ENCODE results near the gene IQGAP1. TPM values are rescaled to one million over a fixed set of nuclear protein-coding genes. Genes with fewer than 3 reads are reported as not detected.
A peak's percentile ranks its signal among the peaks of the same experiment; 100 is the strongest.
"Not testable (repeated sequence)": the region's sequence is repeated elsewhere in the genome, so short reads cannot be mapped to it uniquely, and the experiment has no call there.

The IQGAP1 gene
- total and polyA plus RNA-seq, 11 donors, result 18.9 to 115 (median 36.1) TPM

DNA sequence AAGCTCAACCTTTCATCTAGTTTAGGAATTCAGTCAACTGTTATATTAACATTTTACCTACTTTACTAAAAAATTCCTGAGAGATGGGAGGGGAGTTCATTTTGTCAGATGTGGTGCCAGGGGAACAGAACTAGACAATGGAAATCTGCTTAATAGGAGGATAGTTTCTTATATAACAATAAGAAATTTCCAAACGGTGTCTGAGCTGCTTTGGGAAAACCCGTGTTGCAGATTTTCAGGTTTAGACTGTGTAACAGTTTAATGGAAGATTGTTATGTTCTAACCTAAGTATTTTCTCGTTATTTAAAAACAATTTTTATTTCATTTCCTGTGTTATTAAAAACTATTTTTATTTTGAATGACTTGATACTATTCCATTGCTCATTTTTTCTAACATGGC is 19.3 kb downstream of the IQGAP1 start:
- DNase-seq (no peak), ATAC-seq (no peak)
- H3K27me3 ChIP-seq, result no peaks in the 10 kb centered on the region
- TF ChIP-seq CTCF (IDR thresholded peaks at IDR 0.05), result no peak
- no peak for TF ChIP-seq POLR2A (IDR thresholded peaks at IDR 0.05)
- 38 to 56% (median 45%) methylated on average over 3 of the region's 3 CpGs for WGBS, 4 donors
- H3K27ac ChIP-seq, result peak overlapping the region in 5 of 12 donors; percentile 11 to 87 (median 31)
- H3K9me3 ChIP-seq, result no peaks in the 10 kb centered on the region
- intact Hi-C loops (cut with DNase I), result no loop called here
- H3K4me1 ChIP-seq, result peaks cover 8 to 87% (median 56%) of the 10 kb centered on the region in 12 donors
- peaks cover 0 to 9% (median 0%) of the 10 kb centered on the region in 9 donors for H3K36me3 ChIP-seq
- no peak overlapping the region for H3K4me3 ChIP-seq

GRCh38 chr15:90407871-90408317 is 19.9 kb downstream of the IQGAP1 start:
- ATAC-seq, result peak in 2 of 4 donors; percentile 6 to 50

DNA sequence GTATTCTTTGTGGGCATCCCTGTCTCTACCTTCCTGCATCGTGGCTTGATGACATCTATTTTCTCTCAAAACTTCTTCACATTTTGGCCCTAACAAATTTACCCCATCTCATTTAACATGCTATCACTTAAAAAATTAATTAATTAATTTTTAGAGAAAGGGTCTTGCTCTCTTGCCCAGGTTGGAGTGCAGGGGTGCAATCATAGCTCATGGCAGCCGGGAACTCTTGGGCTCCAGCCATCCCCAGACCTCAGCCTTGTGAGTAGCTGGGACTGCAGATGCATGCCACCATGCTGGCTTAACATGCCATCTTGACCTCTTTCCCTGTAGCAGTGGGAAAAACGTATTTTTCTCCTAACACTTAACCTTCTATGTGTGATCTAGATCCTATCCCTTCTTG is 20.6 kb downstream of the IQGAP1 start:
- no peaks in the 10 kb centered on the region for H3K9me3 ChIP-seq
- 82 to 96% (median 87%) methylated on average over 3 of the region's 3 CpGs for WGBS, 4 donors
- TF ChIP-seq CTCF (IDR thresholded peaks at IDR 0.05) (no peak), POLR2A (IDR thresholded peaks at IDR 0.05) (no peak)
- ATAC-seq, result no peak
- DNase-seq, result no peak
- H3K4me3 ChIP-seq, result no peak overlapping the region
- H3K27me3 ChIP-seq, result no peaks in the 10 kb centered on the region
- peak overlapping the region in 1 of 12 donors; percentile 59 for H3K27ac ChIP-seq
- peaks cover 10 to 87% (median 59%) of the 10 kb centered on the region in 12 donors for H3K4me1 ChIP-seq
- H3K36me3 ChIP-seq, result peaks cover 0 to 9% (median 0%) of the 10 kb centered on the region in 9 donors
- intact Hi-C loops (cut with DNase I), result no loop called here

More at GRCh38 chr15:90407871-90408317, 19.9 kb downstream of the IQGAP1 start:
- 77 to 84% (median 81%) methylated on average over 2 of the region's 2 CpGs for WGBS, 4 donors
- intact Hi-C loops (cut with DNase I), result no loop called here
- Histone ChIP-seq H3K4me1 (peaks cover 9 to 87% (median 56%) of the 10 kb centered on the region in 12 donors), H3K27me3 (no peaks in the 10 kb centered on the region), H3K27ac (peak overlapping the region in 5 of 12 donors; percentile 11 to 87 (median 31)), H3K9me3 (no peaks in the 10 kb centered on the region), H3K4me3 (no peak overlapping the region), H3K36me3 (peaks cover 0 to 9% (median 0%) of the 10 kb centered on the region in 9 donors)
- TF ChIP-seq POLR2A (IDR thresholded peaks at IDR 0.05) (no peak), CTCF (IDR thresholded peaks at IDR 0.05) (no peak)
- no peak for DNase-seq

DNA sequence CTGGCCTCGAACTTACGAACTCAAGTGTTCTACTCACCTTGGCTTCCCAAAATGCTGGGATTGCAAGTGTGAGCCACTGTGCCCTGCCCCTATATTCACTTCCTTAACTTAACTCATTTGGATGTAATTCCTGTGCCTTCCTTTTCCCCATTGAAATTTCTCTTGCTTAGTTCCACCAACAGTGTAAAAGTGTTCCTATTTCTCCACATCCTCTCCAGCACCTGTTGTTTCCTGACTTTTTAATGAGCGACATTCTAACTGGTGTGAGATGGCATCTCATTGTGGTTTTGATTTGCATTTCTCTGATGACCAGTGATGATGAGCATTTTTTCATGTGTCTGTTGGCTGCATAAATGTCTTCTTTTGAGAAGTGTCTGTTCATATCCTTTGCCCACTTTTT is 21.5 kb downstream of the IQGAP1 start:
- DNase-seq; H3K9me3 ChIP-seq; H3K27ac ChIP-seq; H3K36me3 ChIP-seq; intact Hi-C loops (cut with DNase I); H3K4me3 ChIP-seq; ATAC-seq; H3K27me3 ChIP-seq: not testable (repeated sequence)
- peaks cover 10 to 87% (median 67%) of the 10 kb centered on the region in 12 donors for H3K4me1 ChIP-seq
- WGBS, 4 donors, result 93 to 96% (median 95%) methylated on average over 3 of the region's 3 CpGs

DNA sequence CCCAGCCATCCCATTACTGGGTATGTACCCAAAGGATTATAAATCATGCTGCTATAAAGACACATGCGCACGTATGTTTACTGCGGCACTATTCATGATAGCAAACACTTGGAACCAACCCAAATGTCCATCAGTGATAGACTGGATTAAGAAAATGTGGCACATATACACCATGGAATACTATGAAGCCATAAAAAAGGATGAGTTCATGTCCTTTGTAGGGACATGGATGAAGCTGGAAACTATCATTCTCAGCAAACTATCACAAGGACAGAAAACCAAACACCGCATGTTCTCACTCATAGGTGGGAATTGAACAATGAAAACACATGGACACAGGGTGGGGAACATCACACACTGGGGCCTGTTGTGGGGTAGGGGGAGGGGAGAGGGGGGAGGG is 22.3 kb downstream of the IQGAP1 start:
- H3K27me3 ChIP-seq; ATAC-seq; H3K4me3 ChIP-seq; H3K27ac ChIP-seq; intact Hi-C loops (cut with DNase I); H3K9me3 ChIP-seq; H3K36me3 ChIP-seq; DNase-seq: not testable (repeated sequence)
- H3K4me1 ChIP-seq, result peaks cover 10 to 87% (median 70%) of the 10 kb centered on the region in 12 donors
- WGBS, 4 donors, result 95 to 100% (median 97%) methylated on average over 4 of the region's 4 CpGs
